ENCODE measurements around the gene CARS1.
A peak's percentile ranks its signal among the peaks of the same experiment; 100 is the strongest.

Gene CARS1

DNA sequence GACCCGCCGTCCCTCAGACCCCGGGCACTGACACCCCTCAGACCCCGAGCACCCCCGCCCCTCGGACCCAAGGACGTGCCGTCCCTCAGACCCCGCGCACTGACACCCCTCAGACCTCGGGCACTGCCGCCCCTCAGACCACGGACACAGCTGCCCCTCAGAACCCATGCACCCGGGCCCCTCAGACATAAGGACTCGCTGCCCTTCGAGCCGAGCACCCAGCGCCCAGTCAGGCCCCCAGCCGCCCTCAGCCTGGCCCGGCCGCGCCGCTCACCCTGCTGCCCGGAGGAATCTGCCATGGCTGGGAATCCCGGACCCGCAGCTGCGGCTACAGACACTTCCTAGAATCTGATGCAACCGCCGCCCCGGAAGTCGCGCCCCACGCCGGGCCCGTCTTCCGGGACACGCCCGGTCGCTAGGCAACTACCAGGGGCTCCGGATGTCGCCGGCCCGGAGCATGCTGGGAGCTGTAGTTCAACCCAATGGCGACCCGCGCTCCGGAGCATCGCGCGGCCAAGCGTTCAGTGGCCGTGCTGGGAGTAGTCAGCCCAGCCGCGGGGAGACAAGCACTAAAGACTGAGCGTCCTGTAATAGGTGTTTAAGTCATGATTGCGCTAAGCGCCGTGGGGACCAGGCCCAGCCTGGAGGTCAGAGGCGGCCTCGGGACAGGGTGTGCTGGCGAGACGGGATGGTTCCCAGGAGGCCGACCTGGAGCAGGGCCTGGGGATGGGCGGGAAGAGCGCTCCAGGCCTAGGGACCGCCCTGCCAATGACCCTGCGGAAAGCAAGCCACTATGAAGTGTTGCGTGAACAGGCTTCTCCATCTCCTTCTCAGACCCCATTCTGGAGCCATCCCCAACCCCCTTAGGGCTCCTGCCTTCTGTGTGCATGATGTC, at the start of gene CARS1:
CARS1 (minus strand) TSS at position 355 of the 895 bp plus-strand sequence; CDS start at position 299, 56 bp downstream.
- DNase-seq (ENCODE audit: low spot score): peak; percentile 92

DNA sequence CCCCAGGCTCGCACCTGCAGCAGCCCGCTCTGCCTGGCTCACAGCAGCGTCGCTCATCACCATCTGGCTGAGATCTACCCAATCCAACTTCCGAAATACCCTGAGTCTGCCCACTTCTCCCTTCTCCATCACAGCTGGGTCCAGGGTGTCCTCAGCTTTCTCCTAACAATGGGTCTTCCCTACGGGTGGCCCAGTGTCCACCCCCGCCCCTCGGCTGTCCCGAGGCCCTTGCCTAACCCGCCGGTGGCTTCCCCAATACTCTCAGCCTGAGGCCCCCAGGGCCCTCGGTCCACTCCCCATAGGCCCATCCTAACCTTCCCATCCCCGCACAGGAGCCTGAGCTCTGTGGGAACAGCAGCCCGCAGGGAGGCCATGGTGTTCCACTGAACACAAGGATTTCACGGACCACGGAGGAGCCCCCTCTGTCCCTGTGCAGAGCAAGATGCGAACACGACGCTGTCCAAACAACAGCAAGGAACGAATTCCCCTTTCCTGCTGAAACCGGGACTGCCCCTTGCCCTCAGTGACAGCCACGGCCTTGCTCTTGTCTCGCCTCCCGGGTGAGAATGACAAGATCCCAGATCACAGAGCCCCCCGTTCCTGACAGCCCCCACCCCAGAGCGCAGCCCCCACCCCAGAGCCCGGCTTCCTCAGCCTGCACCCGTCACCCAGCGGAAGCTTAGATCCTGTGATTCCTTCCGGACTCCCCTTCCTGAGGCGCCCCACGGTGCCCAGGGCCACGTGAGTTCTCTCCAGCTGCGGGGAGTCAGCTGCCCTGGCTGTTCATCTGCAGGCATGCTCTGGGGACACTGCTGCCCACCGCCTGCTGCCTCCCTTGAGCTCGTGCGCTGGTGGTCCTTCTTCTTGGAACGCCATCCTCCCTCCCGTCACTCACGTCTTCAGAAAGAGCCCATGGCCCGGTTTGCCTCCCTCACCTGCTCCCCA, 48.8 kb upstream of the CARS1 start:
- no peak for DNase-seq (ENCODE audit: low spot score)

DNA sequence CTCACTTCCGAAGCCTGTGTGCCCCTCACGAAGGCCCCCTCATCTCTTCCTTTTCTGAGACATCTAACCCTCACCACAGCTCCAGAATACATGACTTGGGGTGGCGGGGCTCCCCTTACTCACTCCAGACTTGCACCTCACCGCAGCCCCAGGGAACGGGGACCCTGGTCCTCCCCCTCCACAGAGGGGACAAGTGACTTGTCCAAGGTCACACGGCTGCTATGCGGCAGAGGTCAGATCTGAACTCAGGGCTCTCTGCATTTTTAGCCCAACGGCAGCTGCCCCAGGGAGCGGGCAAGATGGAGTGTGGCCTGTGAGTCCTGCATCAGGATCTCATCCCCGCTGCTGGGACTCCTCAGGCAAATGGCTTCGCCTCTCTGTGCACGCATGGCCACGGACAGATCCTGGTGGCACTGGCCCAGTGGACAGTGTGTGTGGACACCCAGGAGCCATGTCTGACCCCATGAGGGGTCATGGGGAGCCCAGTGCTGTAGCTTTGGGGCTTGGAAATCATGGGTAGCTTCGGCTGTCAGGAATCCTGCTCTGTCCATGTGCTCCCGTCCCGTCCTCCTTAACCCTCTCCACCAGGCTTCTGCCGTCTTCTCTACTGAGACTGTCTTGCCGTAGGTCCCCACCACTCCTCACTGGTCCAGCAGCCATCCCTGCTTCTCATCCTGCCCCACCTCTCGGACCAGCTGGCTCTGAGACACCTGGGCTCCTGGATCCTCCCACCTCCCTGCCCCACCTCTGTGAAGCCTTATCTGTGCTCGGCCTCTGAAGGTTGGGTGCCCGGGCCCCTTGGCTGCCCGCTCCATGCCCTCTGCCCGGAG, 48.0 kb upstream of the CARS1 start:
- no peak for DNase-seq (ENCODE audit: low spot score)

DNA sequence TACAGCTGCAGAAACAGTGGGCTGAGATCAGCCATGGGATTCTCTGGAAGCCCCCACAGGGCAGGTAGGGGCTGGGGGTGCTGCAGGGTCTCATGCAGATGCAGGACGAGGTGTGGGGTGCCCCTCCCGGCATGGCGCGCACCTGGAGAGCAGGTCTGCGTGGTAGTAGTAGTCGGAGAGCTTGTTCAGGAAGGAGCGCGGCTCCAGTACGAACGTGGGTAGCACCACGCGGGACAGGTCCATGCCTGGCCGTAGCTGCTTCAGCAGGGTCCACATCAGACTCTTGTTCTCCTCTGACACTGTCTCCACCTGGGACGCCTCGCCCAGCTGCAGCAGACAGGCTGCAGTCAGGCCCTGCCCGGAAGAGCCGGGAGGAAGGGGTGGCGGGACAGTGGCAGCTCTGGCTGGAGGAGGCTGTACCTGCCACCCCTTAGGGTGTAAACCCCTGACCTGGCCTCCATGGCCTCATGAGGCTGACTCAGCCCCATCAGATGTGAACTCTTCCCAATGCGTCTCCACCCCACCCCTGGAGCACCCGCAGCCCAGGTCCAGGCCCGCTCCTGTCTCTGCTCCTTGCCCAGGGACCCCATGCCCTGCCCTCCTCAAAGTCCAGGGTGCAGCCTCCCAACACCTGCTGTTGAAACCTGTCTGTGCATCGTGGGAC, 47.0 kb upstream of the CARS1 start:
- no peak for DNase-seq (ENCODE audit: low spot score)

DNA sequence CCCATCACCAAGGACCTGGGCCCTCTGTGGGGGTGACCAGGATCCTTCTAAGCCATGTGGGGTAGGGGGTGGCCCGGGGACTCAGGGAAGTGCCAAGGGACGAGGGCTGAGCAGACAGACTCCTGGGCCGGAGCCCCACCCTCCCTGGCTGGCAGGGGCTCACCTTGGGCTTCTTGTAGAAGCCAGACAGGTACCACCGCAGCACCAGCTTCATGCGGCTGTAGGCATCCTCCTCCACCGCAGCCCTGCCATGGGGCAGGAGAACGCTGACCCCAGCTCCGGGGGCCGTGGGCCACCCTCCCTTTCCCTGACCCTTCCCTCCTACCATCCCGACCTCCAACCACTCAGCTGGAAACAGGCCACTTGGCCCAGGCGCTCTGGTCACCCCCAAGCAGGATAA, 45.9 kb upstream of the CARS1 start:
- no peak for DNase-seq (ENCODE audit: low spot score)

DNA sequence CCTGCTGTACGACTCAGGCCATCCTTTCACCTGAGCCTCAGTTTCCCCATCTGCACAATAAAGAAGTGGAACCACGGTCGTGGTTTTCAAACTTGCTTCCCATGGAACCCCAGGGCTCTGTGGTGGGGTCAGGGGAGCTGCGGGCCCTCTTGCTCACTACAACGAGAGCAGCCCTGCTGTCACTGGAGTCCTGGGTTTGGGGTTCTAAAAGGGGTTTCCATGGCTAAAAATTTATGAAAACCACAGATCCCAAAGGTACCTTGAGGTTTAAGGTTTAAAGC, 45.4 kb upstream of the CARS1 start:
- no peak for DNase-seq (ENCODE audit: low spot score)

DNA sequence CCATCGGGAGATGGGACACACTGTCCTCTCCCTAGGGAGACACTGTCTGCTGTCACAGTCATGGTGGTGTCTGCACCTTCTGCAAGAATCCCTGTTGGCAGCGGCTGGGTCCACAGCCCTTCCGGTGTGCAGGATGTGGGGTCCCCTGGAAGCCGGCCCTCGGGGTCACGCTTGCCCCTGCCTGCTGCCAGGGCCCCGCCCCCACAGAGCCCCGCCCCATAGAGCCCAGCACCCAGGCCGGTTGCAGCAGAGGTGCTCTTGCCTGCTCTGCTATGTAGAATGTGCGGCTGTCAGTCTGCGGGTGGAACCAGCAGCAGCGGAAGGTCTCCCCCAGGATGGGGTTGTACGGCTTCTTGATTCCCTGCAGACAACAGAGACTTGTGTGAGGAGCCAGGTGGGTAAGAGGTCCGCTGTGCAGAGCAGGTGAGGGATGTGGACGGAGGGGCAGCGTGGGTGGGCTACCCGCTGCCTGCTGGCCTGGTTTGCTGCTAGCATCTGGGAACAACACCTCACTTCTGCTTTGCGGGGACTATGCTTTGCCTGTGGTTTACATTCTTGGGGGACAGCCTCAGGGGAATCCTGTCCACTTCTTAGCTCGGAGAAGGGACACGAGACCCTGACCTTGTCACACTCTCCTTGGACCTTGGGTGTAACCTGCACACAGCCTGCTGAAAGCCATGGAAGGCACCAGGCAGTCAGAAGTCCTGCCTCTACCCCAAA, 44.9 kb upstream of the CARS1 start:
- DNase-seq (ENCODE audit: low spot score): no peak

DNA sequence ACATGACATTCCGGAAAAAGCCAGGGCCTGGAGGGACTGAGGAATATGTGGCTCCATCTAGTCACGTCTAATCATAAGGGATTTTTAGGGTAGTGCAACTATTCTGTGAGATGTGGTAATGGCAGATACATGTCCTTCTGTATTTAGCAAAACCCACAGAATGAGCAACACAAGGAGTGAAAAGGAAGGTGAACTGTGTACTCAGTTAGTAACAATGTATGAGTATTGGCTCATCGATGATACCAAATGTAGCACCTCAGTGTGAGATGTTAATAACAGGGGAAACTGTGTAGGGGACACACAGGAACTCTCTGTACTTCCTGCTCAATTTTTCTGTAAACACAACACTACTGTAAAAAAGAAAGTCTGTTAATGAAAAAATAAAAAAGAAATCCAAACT, 42.0 kb upstream of the CARS1 start:
- peak; percentile 9 for DNase-seq (ENCODE audit: low spot score)

DNA sequence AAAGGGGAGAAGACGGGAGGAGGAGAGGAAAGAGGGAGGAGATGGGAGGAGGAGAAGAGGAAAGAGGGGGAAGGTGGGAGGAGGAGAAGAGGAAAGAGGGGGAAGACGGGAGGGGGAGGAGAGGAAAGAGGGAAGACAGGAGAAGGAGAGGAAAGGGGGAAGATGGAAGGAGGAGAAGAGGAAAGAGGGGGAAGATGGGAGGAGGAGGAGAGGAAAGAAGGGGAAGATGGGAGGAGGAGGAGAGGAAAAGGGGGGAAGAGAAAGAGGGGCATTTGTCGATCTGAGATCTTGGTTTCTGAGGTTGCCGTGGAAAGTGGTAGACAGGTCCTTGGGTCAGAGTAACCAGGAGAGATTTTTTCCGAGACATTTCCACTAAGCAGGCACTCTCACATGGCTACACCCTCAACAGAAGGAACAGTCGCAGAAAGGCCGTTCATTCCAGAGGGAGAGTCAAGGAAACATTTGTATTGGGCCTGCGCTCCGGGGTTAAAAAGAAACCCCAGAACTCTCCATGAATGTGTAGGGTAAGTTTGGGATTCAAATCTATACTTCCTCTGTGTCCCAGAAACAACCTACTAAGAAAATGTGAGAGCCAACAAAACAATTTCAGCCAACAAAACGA, 39.8 kb upstream of the CARS1 start:
- DNase-seq (ENCODE audit: low spot score): no peak

DNA sequence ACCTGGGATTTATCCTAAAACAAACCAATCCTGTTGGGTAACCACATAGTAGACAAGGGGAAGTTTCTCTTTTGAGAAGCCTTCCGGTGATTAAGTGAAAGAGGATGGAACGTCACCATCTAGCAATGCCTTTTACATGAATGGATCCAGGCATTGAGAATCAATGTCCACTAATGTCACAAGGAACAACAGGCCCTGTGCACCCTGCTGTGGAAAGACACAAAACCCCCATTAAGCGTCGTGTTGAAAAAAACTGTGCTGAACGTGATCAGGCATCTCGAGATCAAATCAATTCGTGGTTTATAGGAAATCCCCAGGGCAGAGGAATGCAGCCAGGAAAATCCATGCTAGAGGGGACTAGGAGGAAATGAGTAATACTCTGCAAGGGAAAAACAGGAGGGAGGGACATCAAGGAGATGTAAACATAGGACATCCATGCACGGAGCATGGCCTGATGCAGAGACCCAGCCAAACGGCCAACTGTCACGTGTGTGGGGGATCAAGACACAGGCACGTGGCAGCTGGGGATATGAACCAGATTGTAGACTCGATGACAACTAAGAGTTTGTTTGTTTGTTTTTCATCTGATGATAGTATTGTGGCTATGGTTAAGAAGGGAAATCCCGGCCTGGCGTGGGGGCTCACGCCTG, 38.6 kb upstream of the CARS1 start:
- no peak for DNase-seq (ENCODE audit: low spot score)

DNA sequence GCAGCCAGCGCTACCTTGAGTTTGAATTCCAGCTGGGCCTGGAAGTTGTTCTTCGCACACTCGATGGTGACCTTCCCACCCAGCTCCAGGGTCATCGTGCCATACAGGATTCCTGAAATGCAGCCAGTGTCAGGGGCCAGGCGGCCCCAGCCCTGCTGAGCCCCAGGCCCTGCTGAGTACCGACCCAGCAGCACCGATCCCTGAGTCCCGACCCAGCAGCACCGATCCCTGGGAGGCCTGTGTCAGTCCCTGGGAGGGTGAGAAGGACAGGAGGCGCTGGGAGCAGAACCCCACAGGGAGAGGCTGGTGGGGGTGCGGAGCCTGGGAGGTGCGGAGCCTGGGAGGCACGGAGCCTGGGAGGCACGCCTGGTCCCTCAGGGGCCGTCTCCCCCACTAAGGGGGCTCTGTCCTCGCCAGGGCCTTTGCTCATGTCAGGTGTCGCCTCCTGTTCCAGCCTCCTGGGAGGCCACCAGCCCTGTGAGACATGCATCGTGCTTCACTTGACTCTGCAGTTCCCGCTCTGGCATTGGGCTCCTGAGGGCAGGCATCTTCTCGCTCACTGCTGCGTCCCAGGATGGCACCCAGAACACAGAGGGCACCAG, 37.1 kb upstream of the CARS1 start:
- DNase-seq (ENCODE audit: low spot score): no peak

DNA sequence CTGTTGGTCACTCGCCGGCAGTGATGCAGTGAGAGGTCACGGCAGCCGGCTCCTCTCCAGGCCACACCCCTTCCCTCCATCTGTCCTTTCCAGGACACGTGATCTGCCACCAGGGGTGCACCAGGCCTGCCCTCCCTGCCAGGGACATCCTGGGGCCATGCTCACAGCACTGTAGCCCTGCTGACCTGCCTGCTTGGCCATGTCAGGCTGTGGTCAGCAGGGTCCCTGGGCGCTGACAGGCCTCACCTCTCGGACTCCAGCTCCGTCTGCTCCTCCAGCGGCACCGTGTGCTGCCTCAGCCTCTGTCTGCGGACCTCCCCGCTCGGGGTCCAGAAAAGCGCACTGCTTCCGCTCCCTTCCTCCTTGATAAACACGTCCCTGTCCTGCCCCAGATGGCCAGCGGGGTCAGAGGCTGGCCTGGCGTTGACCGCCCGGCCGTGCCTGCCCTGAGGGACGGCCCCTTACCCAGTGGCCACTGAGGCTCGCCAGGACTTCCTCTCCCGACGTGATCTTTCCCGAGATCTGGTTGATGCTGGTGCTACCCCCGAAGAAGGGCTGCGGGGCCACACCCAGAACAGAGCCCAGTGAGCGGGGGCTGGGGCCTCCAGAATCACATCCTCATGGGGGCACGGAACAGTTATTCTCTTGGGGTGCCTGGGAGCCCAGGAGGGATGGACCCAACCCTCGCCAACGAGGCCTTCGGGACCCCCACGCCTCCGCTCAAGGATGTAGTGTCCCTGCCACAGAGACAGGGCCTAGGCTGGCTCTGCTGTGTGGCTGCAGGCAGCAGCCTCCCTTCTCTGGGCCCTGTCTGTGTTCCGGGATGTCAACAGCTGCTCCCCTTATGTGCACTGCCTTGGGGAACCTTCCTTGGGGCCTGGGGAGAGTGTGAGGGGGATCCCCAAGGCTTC, 36.3 kb upstream of the CARS1 start:
- no peak for DNase-seq (ENCODE audit: low spot score)

DNA sequence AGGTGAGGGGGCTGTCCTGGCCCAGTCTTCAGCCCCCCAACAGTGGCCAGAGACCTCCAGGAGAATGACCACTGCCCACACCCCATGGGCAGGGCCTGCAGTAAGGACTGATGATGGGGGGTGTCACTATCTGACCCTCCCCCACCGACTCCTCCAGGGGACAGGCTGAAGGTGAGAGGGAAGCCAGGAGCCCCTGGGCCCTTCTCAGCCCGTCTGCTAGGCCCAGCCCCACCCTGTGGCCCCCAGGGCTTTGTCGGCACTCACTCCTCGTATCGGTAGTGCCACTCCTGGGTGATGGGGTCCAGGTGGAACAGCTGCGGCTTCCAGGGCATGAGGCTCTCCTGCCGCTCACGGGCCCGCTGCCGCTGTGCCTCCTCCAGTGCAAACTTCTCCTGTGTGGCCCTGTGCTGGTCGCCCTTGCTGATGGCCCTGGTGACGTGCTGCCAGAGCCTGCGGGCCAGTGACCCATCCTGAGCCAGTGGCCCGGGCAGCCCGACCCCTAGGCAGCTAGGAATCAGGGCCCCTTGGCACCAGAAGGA, 35.4 kb upstream of the CARS1 start:
- DNase-seq (ENCODE audit: low spot score): no peak

DNA sequence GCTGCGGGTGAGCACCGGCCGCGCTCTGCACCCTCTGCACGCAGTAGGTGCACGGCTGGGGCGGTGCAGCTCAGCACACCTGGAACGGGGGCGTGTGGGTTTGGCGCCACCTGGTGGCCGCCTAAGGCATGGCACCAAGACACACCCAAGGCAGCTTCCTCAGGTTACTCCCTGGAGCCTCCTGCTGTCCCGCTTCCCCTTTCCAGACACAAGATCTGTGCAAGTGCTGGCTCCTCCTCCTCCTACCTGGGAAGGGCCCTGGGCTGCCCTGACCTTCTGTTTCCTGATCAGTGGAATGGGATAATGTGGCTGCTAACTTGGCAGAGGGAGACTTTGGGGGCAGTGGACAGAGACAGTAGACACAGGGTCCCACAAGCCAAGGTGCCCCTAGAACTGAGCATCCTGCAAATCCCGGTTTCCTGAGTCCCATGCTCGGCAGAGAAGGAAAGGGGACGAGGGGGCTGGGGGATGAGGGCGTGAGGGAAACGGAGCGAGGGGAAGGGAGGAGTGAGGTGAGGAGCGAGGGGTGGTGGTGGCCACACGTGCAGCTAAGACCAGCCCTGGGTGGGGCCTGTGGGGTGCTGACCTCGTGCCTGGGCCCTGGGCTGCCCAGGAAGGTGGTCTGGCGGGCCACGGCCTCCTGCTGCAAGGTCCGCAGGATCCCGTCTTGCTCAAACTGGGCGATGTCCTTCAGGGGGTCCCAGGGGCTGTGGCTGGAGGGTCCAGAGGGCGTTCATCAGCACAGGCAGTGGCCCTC, 34.8 kb upstream of the CARS1 start:
- peak; percentile 75 for DNase-seq (ENCODE audit: low spot score)

DNA sequence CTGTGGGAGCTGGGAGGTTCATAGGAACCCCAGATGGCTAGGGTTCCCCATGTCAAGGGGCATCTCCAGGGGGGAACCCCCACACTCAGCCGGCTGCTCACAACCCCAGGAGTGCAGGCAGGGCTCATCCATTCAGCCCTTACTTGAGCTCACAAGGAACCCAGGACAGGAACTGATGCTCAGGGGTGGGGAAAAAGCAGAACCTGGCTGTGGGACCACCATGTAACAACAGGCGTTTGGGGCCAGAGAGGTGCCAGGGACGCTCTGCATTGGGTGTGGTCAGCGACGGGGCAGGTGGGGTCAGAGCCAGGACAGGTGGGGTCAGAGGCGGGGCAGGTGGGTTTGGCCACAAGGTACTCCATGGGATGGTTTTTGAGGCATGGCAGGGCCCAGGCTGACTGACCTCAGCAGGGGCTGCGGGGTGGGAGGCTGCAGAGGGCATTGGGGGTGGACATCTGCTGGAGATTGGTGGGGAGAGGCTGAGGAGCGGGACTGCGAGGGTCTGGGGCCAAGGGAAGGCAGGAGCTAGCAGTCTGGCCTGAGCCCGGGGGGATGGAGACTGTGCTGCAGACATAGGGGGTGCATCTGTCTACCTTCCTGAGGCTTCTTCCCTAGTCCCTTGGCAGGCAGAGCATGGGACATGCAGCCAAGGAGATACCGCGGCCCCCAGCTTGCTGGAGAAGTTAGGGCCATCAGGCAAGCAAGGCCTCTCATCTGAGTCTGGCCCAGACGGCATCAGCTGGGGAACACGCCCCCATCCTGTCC, 34.0 kb upstream of the CARS1 start:
- no peak for DNase-seq (ENCODE audit: low spot score)

DNA sequence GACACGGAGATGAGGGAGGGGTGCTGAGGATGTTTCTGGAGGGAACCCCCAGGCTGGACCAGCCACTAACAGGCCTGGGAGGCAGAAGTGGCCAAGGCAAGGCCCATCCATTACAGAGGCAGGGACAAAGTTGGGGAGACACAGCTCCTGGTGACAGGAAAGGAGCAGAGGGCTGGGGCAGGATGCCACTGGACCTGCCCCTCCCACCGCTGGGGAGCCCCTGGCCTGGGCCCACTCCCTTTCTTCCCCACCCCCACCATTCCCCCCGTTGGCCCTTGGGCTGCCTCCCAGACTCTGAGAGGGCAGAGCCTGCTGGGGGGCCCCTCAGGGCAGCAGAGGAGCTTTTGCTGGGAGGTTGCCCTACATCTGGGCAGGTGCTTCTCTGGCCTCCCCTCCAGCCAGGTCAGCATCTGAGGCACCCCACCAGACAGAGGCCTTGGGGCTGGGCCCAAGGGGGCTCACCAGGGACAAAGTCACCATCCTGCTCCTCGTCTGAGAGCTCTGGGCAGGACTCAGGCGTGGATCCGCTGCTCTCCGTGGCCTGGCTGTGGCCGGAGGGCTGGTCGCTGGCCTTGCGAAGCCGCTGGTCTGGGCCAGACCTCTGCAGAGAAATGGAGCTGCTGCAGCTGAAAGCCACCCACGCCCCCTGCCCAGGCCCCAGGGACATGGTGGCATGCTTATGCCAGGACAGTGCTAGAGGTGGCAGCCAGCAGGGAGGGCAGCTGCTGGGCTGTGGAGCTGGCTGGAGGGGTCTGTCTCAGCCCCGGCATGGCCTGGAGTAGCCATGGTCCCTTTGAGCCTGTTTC, 33.1 kb upstream of the CARS1 start:
- DNase-seq (ENCODE audit: low spot score): no peak
